Hepatocyte (in vitro differentiated cells): ENCODE results near the gene ENDOD1. TPM values are rescaled to one million over a fixed set of nuclear protein-coding genes. Genes with fewer than 3 reads are reported as not detected.

Source experiments
- DNase-seq: peaks from one replicate; pipeline ENCODE4 v3.0.0-alpha.2; 2016; ENCODE audit warnings: low spot score
- H2AFZ ChIP-seq: fragments of 200-600 bp; sonication (generic); 2 replicates; pipeline ENCODE4 v1.6.0; 2016; ENCODE audit warnings: antibody characterized with exemption, mild to moderate bottlenecking
- H3K27ac ChIP-seq: fragments of 200-600 bp; sonication (generic); 2 replicates; pipeline ENCODE4 v1.5.1; 2016; ENCODE audit warnings: mild to moderate bottlenecking
- H3K27me3 ChIP-seq: fragments of 200-600 bp; sonication (generic); 2 replicates; pipeline ENCODE4 v1.6.1; 2016
- H3K36me3 ChIP-seq: fragments of 200-600 bp; sonication (generic); replicated peaks from 2 replicates; pipeline ENCODE4 v1.5.1; 2016; ENCODE audit warnings: low read depth; ENCODE audit not compliant: insufficient read depth
- H3K4me1 ChIP-seq: fragments of 200-600 bp; sonication (generic); 2 replicates; pipeline ENCODE4 v1.5.1; 2016; ENCODE audit warnings: mild to moderate bottlenecking, moderate library complexity; ENCODE audit not compliant: insufficient read depth
- H3K4me2 ChIP-seq: fragments of 200-600 bp; sonication (generic); 2 replicates; pipeline ENCODE4 v1.6.0; 2016
- H3K4me3 ChIP-seq: fragments of 200-600 bp; sonication (generic); 2 replicates; pipeline ENCODE4 v1.5.1; 2016; ENCODE audit warnings: mild to moderate bottlenecking
- H3K79me2 ChIP-seq: fragments of 200-600 bp; sonication (generic); 2 replicates; pipeline ENCODE4 v1.6.0; 2017; ENCODE audit warnings: mild to moderate bottlenecking
- H3K9me2 ChIP-seq: fragments of 200-600 bp; sonication (generic); replicated peaks from 2 replicates; pipeline ENCODE4 v1.6.0; 2017; ENCODE audit warnings: mild to moderate bottlenecking; ENCODE audit not compliant: insufficient read depth
- H3K9me3 ChIP-seq: fragments of 200-600 bp; sonication (generic); 2 replicates; pipeline ENCODE4 v1.5.1; 2016; ENCODE audit warnings: low read depth, mild to moderate bottlenecking
- H4K20me1 ChIP-seq: fragments of 200-600 bp; sonication (generic); 2 replicates; pipeline ENCODE4 v1.6.0; 2016; ENCODE audit warnings: mild to moderate bottlenecking; ENCODE audit not compliant: insufficient read depth, poor library complexity, severe bottlenecking
- CTCF ChIP-seq: fragments of 200-600 bp; sonication (generic); IDR thresholded peaks from 2 replicates; pipeline ENCODE4 v1.5.1; 2016; ENCODE audit warnings: antibody characterized with exemption, mild to moderate bottlenecking; ENCODE audit not compliant: poor library complexity
- EZH2 ChIP-seq: fragments of 200-600 bp; sonication (generic); IDR thresholded peaks from 2 replicates; pipeline ENCODE4 v1.6.1; 2016; ENCODE audit warnings: antibody characterized with exemption, mild to moderate bottlenecking, borderline replicate concordance
- EZH2phosphoT487 ChIP-seq: fragments of 200-600 bp; sonication (generic); IDR thresholded peaks from one replicate; pipeline ENCODE4 v1.6.1; 2018; ENCODE audit warnings: antibody characterized with exemption, mild to moderate bottlenecking, low read depth, moderate library complexity; ENCODE audit not compliant: unreplicated experiment, severe bottlenecking
- WGBS: methylation state at CpG from one replicate; pipeline ENCODE4 v1.1.6; 2016; ENCODE audit warnings: low lambda C conversion rate; ENCODE audit errors: missing lambda C conversion rate; 5-methylcytosine and 5-hydroxymethylcytosine counted together
- polyA plus RNA-seq: library from polyadenylated mRNA; unstranded; fragments of >200 nt; fragmentation: Nextera tagmentation; extraction: Ambion mirVana; gene quantifications from 2 replicates; pipeline ENCODE4 v1.2.1, GENCODE V29; 2016
- total RNA-seq: library from RNA; depleted of rRNA; stranded (reverse); fragments of >200 nt; gene quantifications from 2 replicates; pipeline ENCODE4 v1.2.3, GENCODE V29; 2014

ENDOD1 gene
- total and polyA plus RNA-seq, 2 experiments from 2014 or later = 10.4 to 26.6 TPM

GRCh38 chr11:95086836-95087570, 2.6 kb upstream of the ENDOD1 start:
- Histone ChIP-seq H3K79me2 (peaks cover 13% of the 10 kb centered on the region), H3K9me2 (no peaks in the 10 kb centered on the region), H3K4me1 (peaks cover 12% of the 10 kb centered on the region), H3K27me3 (no peaks in the 10 kb centered on the region), H3K4me3 (no peak overlapping the region), H2AFZ (no peak overlapping the region), H3K27ac (no peak overlapping the region), H3K4me2 (no peak overlapping the region), H3K9me3 (no peaks in the 10 kb centered on the region), H3K36me3 (no peaks in the 10 kb centered on the region), H4K20me1 (no peaks in the 10 kb centered on the region)
- DNase-seq = no peak
- 97% methylated on average over 1 of the region's 1 CpG for WGBS
- TF ChIP-seq CTCF (no peak), EZH2phosphoT487 (no peak), EZH2 (no peak)

- Histone ChIP-seq H3K27ac (peak overlapping the region; percentile 97), H3K27me3 (no peaks in the 10 kb centered on the region), H3K36me3 (no peaks in the 10 kb centered on the region), H3K9me3 (no peaks in the 10 kb centered on the region), H4K20me1 (no peaks in the 10 kb centered on the region), H3K4me3 (peak overlapping the region; percentile 98), H3K4me2 (peak overlapping the region; percentile 97), H3K4me1 (peaks cover 25% of the 10 kb centered on the region), H2AFZ (peak overlapping the region; percentile 74), H3K9me2 (no peaks in the 10 kb centered on the region), H3K79me2 (peaks cover 13% of the 10 kb centered on the region)
- 18% methylated on average over 24 of the region's 27 CpGs for WGBS
- no peak for TF ChIP-seq CTCF
- no peak for TF ChIP-seq EZH2phosphoT487
- no peak for TF ChIP-seq EZH2
- no peak for DNase-seq
These were observed 563 bp upstream of the ENDOD1 start for GRCh38 chr11:95088946-95089619.

- Histone ChIP-seq H3K27ac (peak overlapping the region; percentile 70), H3K4me3 (no peak overlapping the region)
These were observed 2.1 kb downstream of the ENDOD1 start for GRCh38 chr11:95091663-95092180.

More at GRCh38 chr11:95091663-95092180, 2.1 kb downstream of the ENDOD1 start:
- H3K4me1 ChIP-seq = peaks cover 25% of the 10 kb centered on the region
- H2AFZ ChIP-seq = no peak overlapping the region
- TF ChIP-seq EZH2phosphoT487 (no peak), CTCF (no peak), EZH2 (no peak)
- H3K4me2 ChIP-seq = no peak overlapping the region
- no peak for DNase-seq
- no peaks in the 10 kb centered on the region for H4K20me1 ChIP-seq
- peaks cover 17% of the 10 kb centered on the region for H3K79me2 ChIP-seq
- H3K27me3 ChIP-seq = no peaks in the 10 kb centered on the region
- H3K9me2 ChIP-seq = no peaks in the 10 kb centered on the region
- H3K9me3 ChIP-seq = no peaks in the 10 kb centered on the region
- no peaks in the 10 kb centered on the region for H3K36me3 ChIP-seq
